GM12878 (cell line): ENCODE data around the gene DPY19L3. TPM values are rescaled to one million over a fixed set of nuclear protein-coding genes. Genes with fewer than 3 reads are reported as not detected.

Source experiments
- ATAC-seq: fragments of 200-7000 bp; cut with Tn5 transposase; 3 replicates; pipeline ENCODE4 v1.9.1; 2020; ENCODE audit warnings: mild to moderate bottlenecking, moderate library complexity
- BruUV-seq: library from RNA; stranded (reverse); fragments of 400-500 nt; replicated peaks from 2 replicates; lab custom pipeline; 2021; lab: Mats Ljungman, UMichigan
- CTCF ChIA-PET: fragments of 300-600 bp; sonication (Branson Sonifier 250); formaldehyde crosslinking; extraction: SDS; loops from one replicate; lab custom pipeline; 2021; ENCODE audit warnings: inconsistent platforms; lab: Yijun Ruan, JAX
- POLR2A ChIA-PET: fragments of 350-600 bp; formaldehyde crosslinking; extraction: SDS; loops from one replicate; lab custom pipeline; 2021; ENCODE audit warnings: inconsistent platforms; lab: Charles Lee
- RAD21 ChIA-PET: fragments of 300-600 bp; sonication (Branson Sonifier 250); formaldehyde crosslinking; loops from one replicate; lab custom pipeline; 2023; ENCODE audit warnings: antibody characterized with exemption; ENCODE audit not compliant: unreplicated experiment; lab: Charles Lee
- SMC1A ChIA-PET: fragments of 300-600 bp; sonication (Branson Sonifier 250); formaldehyde crosslinking; loops from one replicate; lab custom pipeline; 2023; ENCODE audit not compliant: unreplicated experiment, uncharacterized antibody; lab: Charles Lee
- DNase-seq: peaks from one replicate; pipeline ENCODE4 v3.0.0-alpha.2; 2011; ENCODE audit warnings: low read depth, low spot score
- FAIRE-seq: peaks from 3 replicates; lab custom pipeline; 2011; peaks lifted over from hg19 to GRCh38; lab: Jason Lieb, UNC
- H2AFZ ChIP-seq: 2 replicates; pipeline ENCODE4 v1.6.0; 2011; ENCODE audit warnings: low read depth, low read length, control low read depth; ENCODE audit not compliant: control insufficient read depth
- H3K27ac ChIP-seq: 2 replicates; pipeline ENCODE4 v1.5.1; 2011; ENCODE audit warnings: control low read depth; ENCODE audit not compliant: control insufficient read depth, insufficient read depth
- H3K27me3 ChIP-seq, 2 experiments: replicated peaks in 1 of 2; 2 replicates each; pipeline versions ENCODE4 v1.6.0 to v1.6.1; 2011; ENCODE audit warnings: low read length in 1 of 2; ENCODE audit not compliant: control insufficient read depth in 2 of 2, insufficient read depth in 2 of 2
- H3K36me3 ChIP-seq, 2 experiments: 2 replicates each; pipeline ENCODE4 v1.5.1; 2011; ENCODE audit warnings: low read length in 1 of 2; ENCODE audit not compliant: control insufficient read depth in 2 of 2, insufficient read depth in 2 of 2
- H3K4me1 ChIP-seq: 2 replicates; pipeline ENCODE4 v1.6.1; 2011; ENCODE audit warnings: mild to moderate bottlenecking, low read length, moderate library complexity, mixed read lengths; ENCODE audit not compliant: control insufficient read depth, insufficient read depth
- H3K4me2 ChIP-seq: 2 replicates; pipeline ENCODE4 v1.6.0; 2011; ENCODE audit warnings: control low read depth; ENCODE audit not compliant: control insufficient read depth, insufficient read depth
- H3K4me3 ChIP-seq: fragments of 200-600 bp; sonication (generic); 2 replicates; pipeline ENCODE4 v1.5.1; 2016
- H3K79me2 ChIP-seq: 2 replicates; pipeline ENCODE4 v1.6.0; 2011; ENCODE audit warnings: low read length; ENCODE audit not compliant: control insufficient read depth, insufficient read depth
- H3K9ac ChIP-seq: 2 replicates; pipeline ENCODE4 v1.8.0; 2011; ENCODE audit warnings: low read length, control low read depth, mixed read lengths; ENCODE audit not compliant: control insufficient read depth, insufficient read depth
- H3K9me3 ChIP-seq: replicated peaks from 3 replicates; pipeline ENCODE4 v1.5.1; 2011; ENCODE audit warnings: mild to moderate bottlenecking, low read length; ENCODE audit not compliant: control insufficient read depth, insufficient read depth
- H4K20me1 ChIP-seq: 2 replicates; pipeline ENCODE4 v1.6.0; 2011; ENCODE audit not compliant: control insufficient read depth, insufficient read depth
- ATF7 ChIP-seq: fragments of 450-650 bp; IDR thresholded peaks from 2 replicates; pipeline ENCODE4 v1.6.1; 2016; ENCODE audit warnings: low read depth, mild to moderate bottlenecking
- BCL11A ChIP-seq: IDR thresholded peaks from 2 replicates; pipeline ENCODE4 v1.6.1; 2011; ENCODE audit warnings: low read depth, low read length
- CBX5 ChIP-seq: sonication (generic); IDR thresholded peaks from 2 replicates; pipeline ENCODE4 v1.6.1; 2016; ENCODE audit warnings: low read depth, moderate library complexity, mild to moderate bottlenecking, inconsistent platforms
- KAT2A ChIP-seq: conservative IDR thresholded peaks from 2 replicates; pipeline ENCODE4 v1.6.1; 2011; ENCODE audit warnings: low read depth, low read length; ENCODE audit not compliant: control insufficient read depth
- MLLT1 ChIP-seq: fragments of 450-650 bp; IDR thresholded peaks from 2 replicates; pipeline ENCODE4 v1.6.1; 2016; ENCODE audit warnings: mild to moderate bottlenecking
- NFYB ChIP-seq: IDR thresholded peaks from 2 replicates; pipeline ENCODE4 v1.6.1; 2011; ENCODE audit warnings: low read depth, mild to moderate bottlenecking, low read length, improper control_type of control experiment, moderate library complexity; ENCODE audit not compliant: insufficient read depth
- POLR2A ChIP-seq: IDR thresholded peaks from 2 replicates; pipeline ENCODE4 v1.6.1; 2011; ENCODE audit warnings: low read depth, mild to moderate bottlenecking, low read length
- RFX5 ChIP-seq: IDR thresholded peaks from 2 replicates; pipeline ENCODE4 v1.6.1; 2011; ENCODE audit warnings: low read depth, low read length, improper control_type of control experiment
- ZBTB33 ChIP-seq: fragments of 450-650 bp; IDR thresholded peaks from 2 replicates; pipeline ENCODE4 v1.6.1; 2017; ENCODE audit warnings: mild to moderate bottlenecking
- WGBS: methylation state at CpG from one replicate; pipeline ENCODE4 v1.1.6; 2016; ENCODE audit warnings: low lambda C conversion rate; ENCODE audit not compliant: insufficient replicate concordance, insufficient coverage; ENCODE audit errors: missing lambda C conversion rate; 5-methylcytosine and 5-hydroxymethylcytosine counted together
- in situ Hi-C: fragments of 300-500 bp; cut with MboI; formaldehyde crosslinking; loops from 9 replicates; pipeline ENCODE4 v1.14.3; 2018; ENCODE audit warnings: mixed read lengths
- intact Hi-C: fragments of 100-400 bp; cut with micrococcal nuclease; formaldehyde crosslinking; loops from one replicate; pipeline ENCODE4 v1.14.2; 2022; ENCODE audit not compliant: unreplicated experiment
- polyA plus RNA-seq, 11 experiments: library from polyadenylated mRNA; depleted of rRNA in 4 of 11; unstranded in 6 of 11; stranded (reverse) in 5 of 11; fragments of >200 nt; fragmentation: Nextera tagmentation in 4 of 11; fragmentation: Illumina TruSeq in 1 of 11; extraction: Ambion mirVana in 4 of 11; extraction: Trizol in 1 of 11; gene quantifications; 1 replicate in 1 of 11; 2 replicates in 10 of 11; pipeline versions ENCODE4 v1.2.1 to v1.2.3, GENCODE V29; 2011 to 2016; ENCODE audit warnings: inconsistent platforms in 2 of 11, missing spikeins in 2 of 11, low read depth in 1 of 11
- total RNA-seq, 4 experiments: library from RNA; depleted of rRNA in 3 of 4; stranded (reverse); fragments of >200 nt in 3 of 4; fragmentation: Illumina TruSeq in 1 of 4; extraction: Trizol in 1 of 4; gene quantifications; 2 replicates each; pipeline versions ENCODE4 v1.2.1 to v1.2.3, GENCODE V29; 2013 to 2021

Gene DPY19L3
- total and polyA plus RNA-seq, 10 of the 15 experiments (the other 5 are each of a cell fraction or from before 2014, with no cell fraction given), result 2.5 to 30.2 (median 13.7) TPM

- ATAC-seq, result no peak
- intact Hi-C loops, result loop anchor here (5.0 kb wide), 1 partner anchor 289 kb away; the partner anchor contains the start of gene NUDT19
- SMC1A ChIA-PET, result no interaction called here
These were observed 2.1 kb upstream of the DPY19L3 start for GRCh38 chr19:32403291-32403995.

GRCh38 chr19:32404213-32404932 is 1.2 kb upstream of the DPY19L3 start:
- H4K20me1 ChIP-seq, result no peaks in the 10 kb centered on the region
- ATAC-seq (no peak), DNase-seq (no peak), FAIRE-seq (peak; percentile 77)
- peak overlapping the region; percentile 97 for H3K4me3 ChIP-seq
- H3K79me2 ChIP-seq, result peaks cover 21% of the 10 kb centered on the region
- ChIA-PET POLR2A (interaction anchor here (1.0 to 1.6 kb wide), 2 partner anchors 9 to 14 kb away, joined by 3 read pairs; no protein-coding TSS in a partner anchor), SMC1A (interaction anchor here (0.9 kb wide), 1 partner anchor 19 kb away, joined by 3 read pairs; no protein-coding TSS in a partner anchor), CTCF (interaction anchor here (1.1 kb wide), 1 partner anchor 78 kb away, joined by 3 read pairs; no protein-coding TSS in a partner anchor), RAD21 (interaction anchor here (0.7 kb wide), 1 partner anchor 72 kb away, joined by 3 read pairs; no protein-coding TSS in a partner anchor)
- in situ Hi-C loops (loop anchor here (10.0 kb wide), 1 partner anchor 180 kb away; the partner anchor contains the start of gene PDCD5), intact Hi-C loops (loop anchor here (5.0 kb wide), 1 partner anchor 288 kb away; the partner anchor contains the start of gene NUDT19)
- no peak overlapping the region for H2AFZ ChIP-seq
- H3K27me3 ChIP-seq, result no peaks in the 10 kb centered on the region
- H3K4me2 ChIP-seq, result peak overlapping the region; percentile 97
- BruUV-seq, result no TSS peak
- H3K36me3 ChIP-seq, result 0 out of 4 replicates have a peak, but pooled peaks cover 0 to 4% of the 10 kb centered on the region in 2 experiments
- peaks cover 12% of the 10 kb centered on the region for H3K4me1 ChIP-seq
- peak overlapping the region; percentile 97 for H3K27ac ChIP-seq
- WGBS, result 73% methylated on average over 20 of the region's 20 CpGs
- peak overlapping the region; percentile 99 for H3K9ac ChIP-seq
- TF ChIP-seq RFX5 (no peak), ATF7 (no peak), CBX5 (no peak), POLR2A (0 out of 2 replicates have a peak, but pooled peaks have one; percentile 9), KAT2A (no peak), ZBTB33 (peak; percentile 84), BCL11A (no peak), MLLT1 (peak; percentile 81)
- H3K9me3 ChIP-seq, result no peaks in the 10 kb centered on the region; the same call in 2 of the 3 replicates

More at GRCh38 chr19:32403291-32403995, 2.1 kb upstream of the DPY19L3 start:
- H3K4me1 ChIP-seq, result peaks cover 12% of the 10 kb centered on the region
- H3K4me3 ChIP-seq, result no peak overlapping the region
- WGBS, result 99% methylated on average over 5 of the region's 5 CpGs
- no peaks in the 10 kb centered on the region for H3K36me3 ChIP-seq
- no peaks in the 10 kb centered on the region for H3K27me3 ChIP-seq
- H3K9me3 ChIP-seq, result no peaks in the 10 kb centered on the region; the same call in 2 of the 3 replicates
- H3K27ac ChIP-seq, result no peak overlapping the region
- H3K9ac ChIP-seq, result no peak overlapping the region
- in situ Hi-C loops, result loop anchor here (10.0 kb wide), 1 partner anchor 181 kb away; the partner anchor contains the start of gene PDCD5
- H4K20me1 ChIP-seq, result no peaks in the 10 kb centered on the region
- peaks cover 21% of the 10 kb centered on the region for H3K79me2 ChIP-seq
- ChIA-PET RAD21 (no interaction called here), CTCF (interaction anchor here (1.1 kb wide), 1 partner anchor 78 kb away, joined by 3 read pairs; no protein-coding TSS in a partner anchor), POLR2A (interaction anchor here (1.0 kb wide), 1 partner anchor 8 kb away, joined by 3 read pairs; no protein-coding TSS in a partner anchor)
- BruUV-seq, result no TSS peak
- no peak for FAIRE-seq
- no peak for DNase-seq
- TF ChIP-seq POLR2A (0 out of 2 replicates have a peak, but pooled peaks have one; percentile 1), NFYB (no peak)
- H3K4me2 ChIP-seq, result peak overlapping the region; percentile 97; the same call in 1 of the 2 replicates
- no peak overlapping the region for H2AFZ ChIP-seq
